GM21526 (cell line): ENCODE measurements around the gene GPBP1L1.
"Not testable (repeated sequence)": the region's sequence is repeated elsewhere in the genome, so short reads cannot be mapped to it uniquely, and the experiment has no call there.

Experiments
- ATAC-seq: cut with Tn5 transposase; IDR thresholded peaks from one replicate; pipeline ENCODE4 v1.9.1; 2021; ENCODE audit warnings: moderate library complexity; ENCODE audit not compliant: unreplicated experiment, low FRiP score

Gene GPBP1L1

GRCh38 chr1:45604239-45604638, 82.1 kb downstream of the GPBP1L1 start:
- ATAC-seq, result no peak

DNA sequence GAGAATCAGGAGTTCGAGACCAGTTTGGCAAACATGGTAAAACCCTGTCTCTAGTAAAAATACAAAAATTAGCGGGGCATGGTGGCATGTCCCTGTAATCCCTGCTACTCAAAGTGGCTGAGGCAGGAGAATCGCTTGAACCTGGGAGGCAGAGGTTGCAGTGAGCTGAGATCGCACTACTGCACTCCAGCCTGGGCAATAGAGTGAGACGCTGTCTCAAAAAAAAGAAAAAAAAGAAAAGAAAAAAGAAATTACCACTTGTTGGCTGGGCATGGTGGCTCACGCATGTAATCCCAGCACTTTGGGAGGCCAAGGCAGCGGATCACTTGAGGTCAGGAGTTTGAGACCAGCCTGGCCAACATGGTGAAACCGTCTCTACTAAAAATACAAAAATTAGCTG, 89.6 kb downstream of the GPBP1L1 start:
- not testable (repeated sequence) for ATAC-seq

- ATAC-seq, result no peak
Measured at GRCh38 chr1:45594412-45594811, 91.9 kb downstream of the GPBP1L1 start.

GRCh38 chr1:45589861-45590260, 96.5 kb downstream of the GPBP1L1 start:
- ATAC-seq, result no peak

GRCh38 chr1:45586769-45587168, 99.6 kb downstream of the GPBP1L1 start:
- ATAC-seq, result no peak

DNA sequence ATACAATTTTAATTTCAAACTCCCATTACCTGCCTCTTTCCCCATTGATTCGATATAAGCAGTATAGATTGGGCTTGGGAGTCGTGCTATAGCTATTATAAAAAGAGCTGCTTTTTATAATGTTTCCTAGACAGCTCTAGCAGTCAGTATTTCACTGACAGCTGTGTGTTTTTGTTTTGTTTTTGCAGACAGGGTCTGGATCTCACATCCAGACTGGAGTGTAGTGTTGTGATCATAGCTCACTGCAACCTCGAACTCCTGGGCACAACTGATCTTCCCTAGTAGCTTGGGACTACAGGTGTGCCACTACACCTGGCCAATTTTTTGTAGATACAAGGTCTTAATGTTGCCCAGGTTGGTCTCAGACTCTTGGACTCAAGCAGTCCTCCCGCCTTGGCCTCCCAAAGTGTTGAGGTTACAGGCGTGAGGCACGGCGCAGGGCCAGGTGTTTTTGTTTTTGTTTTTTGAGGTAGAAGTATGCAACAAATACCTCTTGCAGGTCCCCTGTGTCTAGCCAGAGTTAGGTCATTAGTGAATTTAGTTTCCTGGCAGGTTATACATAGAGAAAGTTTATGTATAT, 100.7 kb downstream of the GPBP1L1 start:
- no peak for ATAC-seq

- no peak for ATAC-seq
Measured at GRCh38 chr1:45585110-45585426, 101.3 kb downstream of the GPBP1L1 start.

- peak; percentile 18 for ATAC-seq
Measured at GRCh38 chr1:45584351-45585109, 101.8 kb downstream of the GPBP1L1 start.

DNA sequence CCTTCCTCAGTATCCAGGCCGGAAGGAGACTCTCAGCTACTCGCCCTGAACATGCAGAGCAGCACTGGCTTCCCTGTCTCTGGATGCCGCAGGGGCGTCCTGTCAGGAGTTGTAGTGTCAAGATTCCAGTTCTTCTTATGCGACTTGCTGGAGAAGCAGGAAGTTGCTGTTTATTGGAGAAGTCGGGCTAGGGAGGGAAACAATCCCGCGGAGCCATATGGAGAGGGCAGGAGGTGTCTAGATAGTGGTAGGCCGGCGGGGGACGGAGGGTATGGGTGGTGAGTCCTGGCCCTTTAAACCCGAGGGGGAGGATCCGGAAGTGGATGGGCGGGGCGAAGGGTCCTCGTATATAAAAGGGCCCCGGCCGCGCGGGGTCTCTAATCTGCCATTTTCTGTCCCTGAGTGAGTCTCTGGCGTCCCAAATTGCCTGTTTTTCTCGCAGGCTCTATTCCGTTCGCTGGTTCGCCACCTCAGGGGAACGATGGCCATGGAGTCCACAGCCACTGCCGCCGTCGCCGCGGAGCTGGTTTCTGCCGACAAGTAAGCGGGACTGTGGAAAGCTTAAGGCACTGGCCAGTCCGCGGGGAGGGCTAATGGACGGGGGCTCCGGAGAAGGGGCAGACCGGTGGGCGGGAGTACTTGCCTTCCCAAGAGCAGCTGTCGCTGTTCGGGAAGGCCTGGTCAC, 102.5 kb downstream of the GPBP1L1 start, which contains the start of gene NASP:
Gene NASP, plus strand, starts transcription at position 376 of the 685 bp plus-strand sequence. Its CDS starts 106 bp downstream, at position 482.
- ATAC-seq, result peak; percentile 48

GRCh38 chr1:45583264-45583665, 103.1 kb downstream of the GPBP1L1 start:
- ATAC-seq, result peak; percentile 65
